AG04449 (cell line): ENCODE results near the gene CADPS.

Experiments
- CTCF ChIA-PET: fragments of 350-600 bp; formaldehyde crosslinking; extraction: SDS; loops from one replicate; lab custom pipeline; 2021; ENCODE audit warnings: antibody characterized with exemption; lab: Yijun Ruan, JAX
- POLR2A ChIA-PET: fragments of 400-600, 350-600 bp; formaldehyde crosslinking; extraction: SDS; loops from one replicate; lab custom pipeline; 2020; ENCODE audit warnings: antibody characterized with exemption, inconsistent platforms; lab: Yijun Ruan, JAX
- DNase-seq: peaks from one replicate; pipeline ENCODE4 v3.0.0-alpha.2; 2010; ENCODE audit warnings: low read depth, low spot score
- H3K4me3 ChIP-seq: 2 replicates; pipeline ENCODE4 v1.5.1; 2011; ENCODE audit warnings: low read depth, mild to moderate bottlenecking, control low read depth, low read length
- TF ChIP-seq, protein P1 (sequence below): IDR thresholded peaks from one replicate; pipeline ENCODE4 v1.5.1; 2011; ENCODE audit warnings: mild to moderate bottlenecking, moderate library complexity, low read length, control low read depth, inconsistent platforms; ENCODE audit not compliant: insufficient read depth; ENCODE audit errors: missing control alignments

Gene CADPS

DNA sequence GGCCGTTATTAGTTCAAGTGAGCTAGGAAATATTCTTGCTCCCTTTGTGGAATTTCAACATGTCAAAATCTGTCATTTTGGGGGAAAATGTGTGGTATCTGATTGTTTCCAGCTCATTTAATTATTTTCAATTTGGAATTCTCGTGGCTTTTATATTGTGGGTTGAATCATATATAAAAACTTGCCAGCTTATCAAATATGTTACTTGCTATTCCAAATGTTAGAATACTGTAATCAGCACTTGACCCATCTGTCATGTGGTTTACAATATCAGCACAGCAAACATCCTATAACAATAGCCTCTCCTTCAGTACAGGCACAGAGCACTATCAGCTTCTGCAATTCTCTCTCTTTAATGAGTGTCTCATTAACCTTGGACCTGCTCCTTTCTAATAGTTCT, 371.7 kb downstream of the CADPS start:
- no peak for DNase-seq
- POLR2A ChIA-PET: no interaction called here
- CTCF ChIA-PET: interaction anchor here (1.3 kb wide), 1 partner anchor 119 kb away, joined by 3 read pairs; no protein-coding TSS in a partner anchor
- TF ChIP-seq, protein P1, sequence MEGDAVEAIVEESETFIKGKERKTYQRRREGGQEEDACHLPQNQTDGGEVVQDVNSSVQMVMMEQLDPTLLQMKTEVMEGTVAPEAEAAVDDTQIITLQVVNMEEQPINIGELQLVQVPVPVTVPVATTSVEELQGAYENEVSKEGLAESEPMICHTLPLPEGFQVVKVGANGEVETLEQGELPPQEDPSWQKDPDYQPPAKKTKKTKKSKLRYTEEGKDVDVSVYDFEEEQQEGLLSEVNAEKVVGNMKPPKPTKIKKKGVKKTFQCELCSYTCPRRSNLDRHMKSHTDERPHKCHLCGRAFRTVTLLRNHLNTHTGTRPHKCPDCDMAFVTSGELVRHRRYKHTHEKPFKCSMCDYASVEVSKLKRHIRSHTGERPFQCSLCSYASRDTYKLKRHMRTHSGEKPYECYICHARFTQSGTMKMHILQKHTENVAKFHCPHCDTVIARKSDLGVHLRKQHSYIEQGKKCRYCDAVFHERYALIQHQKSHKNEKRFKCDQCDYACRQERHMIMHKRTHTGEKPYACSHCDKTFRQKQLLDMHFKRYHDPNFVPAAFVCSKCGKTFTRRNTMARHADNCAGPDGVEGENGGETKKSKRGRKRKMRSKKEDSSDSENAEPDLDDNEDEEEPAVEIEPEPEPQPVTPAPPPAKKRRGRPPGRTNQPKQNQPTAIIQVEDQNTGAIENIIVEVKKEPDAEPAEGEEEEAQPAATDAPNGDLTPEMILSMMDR: no peak
- no peak overlapping the region for H3K4me3 ChIP-seq

DNA sequence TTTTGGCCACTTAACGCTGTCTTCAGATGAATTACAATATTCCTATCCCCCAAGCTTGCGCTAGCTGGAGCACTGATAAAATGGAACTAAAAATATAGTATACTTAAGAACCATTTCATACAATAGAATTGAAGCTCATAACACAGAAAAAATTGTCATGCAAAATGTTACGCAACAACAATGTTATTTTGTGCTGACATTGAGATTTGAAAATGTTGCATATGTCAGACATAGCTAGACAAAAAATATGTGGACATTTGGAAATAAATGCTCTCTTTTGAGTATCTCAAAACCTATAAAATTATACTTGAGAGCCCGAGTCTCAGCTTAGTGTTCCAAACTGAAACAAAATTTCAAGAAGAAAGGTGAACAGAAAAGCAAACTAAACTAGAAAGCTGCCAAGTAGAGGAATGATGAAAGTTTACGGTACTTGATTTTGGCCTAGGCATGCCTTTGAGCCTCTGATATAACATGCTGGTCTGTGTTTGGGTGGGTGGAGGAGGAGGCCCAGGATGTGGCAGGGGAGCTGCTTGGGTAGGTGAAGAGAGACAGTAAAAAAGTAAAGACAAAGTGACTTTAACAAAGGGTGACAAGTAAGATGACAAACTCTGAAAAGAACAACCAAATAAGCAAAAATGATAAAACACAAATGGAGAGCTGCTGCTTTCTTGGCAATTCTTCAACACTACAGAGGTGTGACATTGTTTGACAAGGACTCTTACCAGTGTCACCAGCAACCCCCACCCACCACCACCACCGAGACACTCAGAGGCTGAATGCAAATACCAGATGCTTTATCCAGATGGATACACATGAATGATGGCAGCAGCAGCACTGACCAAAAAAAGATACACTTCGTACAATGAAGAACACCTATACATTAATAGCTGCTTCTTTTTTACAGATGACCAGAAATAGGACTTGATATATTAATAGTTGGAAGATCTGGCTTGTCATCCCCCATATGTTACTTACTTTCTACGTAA, 372.6 kb downstream of the CADPS start:
- TF ChIP-seq, protein P1: no peak
- no peak for DNase-seq
- CTCF ChIA-PET: interaction anchor here (1.3 kb wide), 1 partner anchor 120 kb away, joined by 3 read pairs; no protein-coding TSS in a partner anchor
- H3K4me3 ChIP-seq: no peak overlapping the region
- POLR2A ChIA-PET: no interaction called here

DNA sequence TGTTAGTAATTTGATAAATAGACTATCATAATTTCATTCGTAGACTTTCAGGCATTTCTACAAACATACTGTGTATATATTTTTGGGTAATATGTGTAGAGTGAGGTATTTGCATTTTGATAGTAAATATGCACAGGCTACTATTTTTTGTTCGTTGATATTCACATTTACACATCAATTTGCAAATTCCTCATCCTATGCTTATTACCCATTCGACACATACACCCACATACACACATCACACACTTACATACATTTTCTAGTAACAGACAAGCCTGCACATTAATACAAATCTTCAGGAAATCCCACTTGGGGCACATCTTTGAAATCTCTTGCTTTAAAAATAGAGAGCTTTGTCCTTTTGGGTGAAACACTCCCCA, 373.9 kb downstream of the CADPS start:
- POLR2A ChIA-PET: no interaction called here
- TF ChIP-seq, protein P1: no peak
- CTCF ChIA-PET: no interaction called here
- no peak overlapping the region for H3K4me3 ChIP-seq
- DNase-seq: no peak

DNA sequence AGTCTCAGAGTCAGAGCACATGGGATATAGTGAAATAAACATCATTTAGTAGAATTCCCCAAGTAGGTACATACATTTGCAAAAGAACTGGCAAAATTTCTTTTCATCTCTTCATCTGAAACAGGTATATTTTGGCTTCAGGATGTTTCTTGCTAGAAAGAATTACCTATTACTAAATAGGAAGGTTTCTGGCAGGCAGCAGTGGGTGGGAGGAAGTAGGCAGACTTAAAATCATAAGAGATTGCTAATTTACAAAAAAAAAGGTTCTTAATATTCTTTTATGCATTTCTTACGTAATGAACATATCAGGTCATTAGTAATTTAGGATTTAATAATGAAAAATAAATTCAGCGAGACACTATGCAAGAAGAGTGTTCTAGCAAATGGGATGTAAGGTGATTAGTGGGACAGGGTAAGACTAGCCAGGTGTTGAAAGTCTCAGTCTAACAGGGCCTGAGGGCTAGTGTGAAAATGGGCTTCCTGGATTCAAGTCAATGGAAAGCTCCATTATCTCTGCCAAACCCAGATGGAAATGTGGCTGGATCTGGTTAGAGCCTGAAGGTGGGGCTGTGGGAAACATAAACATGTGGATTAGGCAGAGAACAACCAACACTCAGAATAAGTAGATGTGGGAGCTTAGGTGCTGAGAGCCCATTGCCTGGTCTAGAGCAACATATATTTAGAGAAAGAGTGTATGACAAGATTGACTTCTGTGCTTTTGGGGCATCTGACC, 374.5 kb downstream of the CADPS start:
- DNase-seq: no peak
- no peak overlapping the region for H3K4me3 ChIP-seq
- CTCF ChIA-PET: no interaction called here
- TF ChIP-seq, protein P1: no peak
- POLR2A ChIA-PET: no interaction called here

DNA sequence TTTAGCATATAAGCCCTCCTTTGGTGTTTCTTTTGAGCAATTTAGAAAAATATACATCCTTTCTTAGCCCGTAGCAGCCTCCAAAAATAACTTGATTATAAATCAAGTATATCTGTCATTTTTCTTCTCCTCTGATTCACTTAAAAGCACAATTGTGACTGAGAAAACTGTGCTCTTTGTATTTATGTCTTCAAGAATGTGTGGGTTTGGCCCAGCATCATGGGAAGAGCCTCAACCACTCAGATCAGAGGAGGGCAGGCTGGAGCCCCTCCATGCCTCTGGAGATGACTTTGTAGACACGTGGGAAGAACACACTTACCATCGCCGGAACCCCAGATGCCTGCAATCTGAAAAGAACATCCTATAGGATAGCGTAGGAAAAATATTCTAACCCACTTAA, 378.1 kb downstream of the CADPS start:
- TF ChIP-seq, protein P1: no peak
- DNase-seq: no peak
- no peak overlapping the region for H3K4me3 ChIP-seq
- ChIA-PET POLR2A (no interaction called here), CTCF (no interaction called here)

DNA sequence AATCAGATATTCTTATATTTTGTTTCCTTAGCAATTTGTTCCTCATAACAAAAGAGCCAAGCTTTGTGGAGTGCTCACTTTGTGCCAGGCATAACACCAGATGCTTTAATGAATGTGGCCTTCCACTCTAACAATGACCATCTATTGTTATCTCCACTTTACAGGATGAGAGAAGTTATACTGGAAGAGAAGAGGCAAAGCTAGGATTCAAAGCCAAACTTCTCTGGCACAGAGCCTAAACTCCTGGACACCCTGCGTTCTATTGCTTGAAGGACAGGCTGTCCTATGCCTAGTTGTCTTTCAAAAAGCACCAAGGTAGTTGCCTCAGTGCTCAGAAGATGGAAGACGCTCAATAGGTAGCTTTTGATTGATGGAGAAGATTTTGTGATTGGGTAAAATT, 378.7 kb downstream of the CADPS start:
- CTCF ChIA-PET: no interaction called here

More for the DNA sequence above, 378.7 kb downstream of the CADPS start:
- no peak overlapping the region for H3K4me3 ChIP-seq
- POLR2A ChIA-PET: no interaction called here
- TF ChIP-seq, protein P1: no peak
- DNase-seq: no peak
